GM19467 (cell line): ENCODE data around the gene MLN.
"Not testable (repeated sequence)": the region's sequence is repeated elsewhere in the genome, so short reads cannot be mapped to it uniquely, and the experiment has no call there.

Experiments
- ATAC-seq: cut with Tn5 transposase; IDR thresholded peaks from one replicate; pipeline ENCODE4 v1.9.1; 2021; ENCODE audit warnings: mild to moderate bottlenecking, moderate library complexity; ENCODE audit not compliant: unreplicated experiment

MLN gene

GRCh38 chr6:33836806-33837469 is 33.1 kb upstream of the MLN start:
- no peak for ATAC-seq

GRCh38 chr6:33834401-33835392 is 30.9 kb upstream of the MLN start:
- ATAC-seq: no peak

GRCh38 chr6:33833599-33833998 is 29.8 kb upstream of the MLN start:
- ATAC-seq: no peak

GRCh38 chr6:33832831-33833230 is 29.0 kb upstream of the MLN start:
- not testable (repeated sequence) for ATAC-seq

- not testable (repeated sequence) for ATAC-seq
These were observed 27.9 kb upstream of the MLN start for GRCh38 chr6:33831725-33832124.

- no peak for ATAC-seq
These were observed 26.9 kb upstream of the MLN start for GRCh38 chr6:33830635-33831240.

- no peak for ATAC-seq
These were observed 25.2 kb upstream of the MLN start for GRCh38 chr6:33828764-33829731.

GRCh38 chr6:33828452-33828763 is 24.6 kb upstream of the MLN start:
- no peak for ATAC-seq

GRCh38 chr6:33827546-33828451 is 24.0 kb upstream of the MLN start:
- no peak for ATAC-seq

GRCh38 chr6:33826537-33826936 is 22.7 kb upstream of the MLN start:
- no peak for ATAC-seq

GRCh38 chr6:33824461-33825154 is 20.8 kb upstream of the MLN start:
- no peak for ATAC-seq

GRCh38 chr6:33823806-33824205 is 20.0 kb upstream of the MLN start:
- ATAC-seq: no peak

GRCh38 chr6:33822575-33823395 is 19.0 kb upstream of the MLN start:
- ATAC-seq: no peak

GRCh38 chr6:33820784-33821520 is 17.1 kb upstream of the MLN start:
- no peak for ATAC-seq

GRCh38 chr6:33820243-33820642 is 16.4 kb upstream of the MLN start:
- no peak for ATAC-seq

- no peak for ATAC-seq
These were observed 15.2 kb upstream of the MLN start for GRCh38 chr6:33819021-33819420.

- ATAC-seq: no peak
These were observed 14.5 kb upstream of the MLN start for GRCh38 chr6:33818293-33818692.

GRCh38 chr6:33817489-33817888 is 13.7 kb upstream of the MLN start:
- ATAC-seq: no peak
